GM19099 (cell line): ENCODE measurements around the gene CADPS.

ENCODE experiments used
- POLR2A ChIP-seq: IDR thresholded peaks from 3 replicates; pipeline ENCODE4 v1.6.1; 2011; ENCODE audit warnings: low read depth; ENCODE audit not compliant: insufficient read length; ENCODE audit errors: extremely low read depth

Gene CADPS

DNA sequence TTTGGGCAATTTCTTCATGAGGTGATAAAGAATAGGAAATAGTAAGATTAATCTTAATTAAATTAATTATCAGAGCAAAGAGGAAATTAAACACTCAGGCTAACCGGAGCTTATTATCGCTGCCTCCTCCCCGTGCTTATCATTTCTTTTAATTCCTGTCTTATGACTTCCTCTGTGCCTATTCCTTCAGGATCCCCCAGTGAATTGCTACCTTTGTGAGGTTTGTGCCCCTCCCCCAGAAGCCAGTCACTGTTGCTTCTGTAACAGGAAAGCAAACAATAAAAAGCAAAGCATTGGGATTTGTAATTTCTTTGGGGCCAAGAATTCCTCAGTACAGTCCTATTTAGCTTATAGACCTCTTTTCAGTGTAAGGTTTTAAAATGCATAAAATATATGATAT is 164.5 kb downstream of the CADPS start:
- no peak for TF ChIP-seq POLR2A

DNA sequence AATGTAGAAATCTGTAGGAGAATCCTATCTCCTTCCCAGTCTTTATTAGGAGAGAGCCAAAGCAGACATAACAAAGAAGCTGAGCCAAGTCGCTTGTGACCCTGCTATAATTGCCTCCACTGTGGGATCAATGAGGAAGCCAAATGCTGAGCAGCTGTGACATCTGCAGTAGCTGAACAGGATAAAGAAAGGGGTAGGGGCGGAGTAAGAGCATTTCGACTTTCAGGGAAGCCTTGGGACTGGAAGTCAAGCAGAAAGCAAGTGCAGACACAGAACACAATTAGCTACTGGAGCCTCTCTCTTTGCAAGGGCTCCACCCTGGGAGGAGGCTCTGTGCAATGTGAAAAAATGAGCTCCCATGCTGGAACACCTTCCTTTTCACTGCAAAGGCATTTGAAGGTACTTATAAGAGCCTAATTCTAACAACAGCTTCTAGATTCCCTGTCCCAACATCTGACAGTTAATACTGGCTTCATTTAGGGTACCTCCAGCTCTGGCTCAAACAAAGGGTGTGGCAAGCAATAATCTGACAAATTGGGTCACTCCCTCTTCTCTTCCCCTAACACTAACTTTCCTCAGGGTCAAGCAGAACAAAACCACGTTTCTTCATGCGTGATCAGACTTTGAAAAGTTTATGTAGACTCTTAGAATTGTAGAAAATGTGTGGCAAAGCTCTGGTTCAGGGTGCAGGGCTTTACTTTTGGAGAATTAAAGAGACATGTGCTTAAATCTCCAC is 166.4 kb downstream of the CADPS start:
- TF ChIP-seq POLR2A, result no peak

DNA sequence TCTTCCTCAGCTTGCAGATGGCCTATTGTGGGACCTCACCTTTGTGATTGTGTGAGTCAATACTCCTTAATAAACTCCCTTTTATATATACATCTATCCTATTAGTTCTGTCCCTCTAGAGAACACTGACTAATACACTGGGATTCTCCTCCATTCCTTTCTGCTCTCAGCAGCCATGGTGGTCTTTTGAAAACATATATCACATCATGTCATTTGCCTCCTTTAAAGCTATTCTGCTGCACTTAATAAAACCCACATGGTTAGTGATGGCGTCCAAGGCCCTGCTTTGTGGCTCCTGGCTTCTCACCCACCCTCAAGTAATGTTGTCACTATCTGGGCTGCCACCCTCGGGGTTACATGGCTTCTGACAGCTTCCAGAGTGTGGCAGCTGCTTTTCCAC is 169.5 kb downstream of the CADPS start:
- no peak for TF ChIP-seq POLR2A

DNA sequence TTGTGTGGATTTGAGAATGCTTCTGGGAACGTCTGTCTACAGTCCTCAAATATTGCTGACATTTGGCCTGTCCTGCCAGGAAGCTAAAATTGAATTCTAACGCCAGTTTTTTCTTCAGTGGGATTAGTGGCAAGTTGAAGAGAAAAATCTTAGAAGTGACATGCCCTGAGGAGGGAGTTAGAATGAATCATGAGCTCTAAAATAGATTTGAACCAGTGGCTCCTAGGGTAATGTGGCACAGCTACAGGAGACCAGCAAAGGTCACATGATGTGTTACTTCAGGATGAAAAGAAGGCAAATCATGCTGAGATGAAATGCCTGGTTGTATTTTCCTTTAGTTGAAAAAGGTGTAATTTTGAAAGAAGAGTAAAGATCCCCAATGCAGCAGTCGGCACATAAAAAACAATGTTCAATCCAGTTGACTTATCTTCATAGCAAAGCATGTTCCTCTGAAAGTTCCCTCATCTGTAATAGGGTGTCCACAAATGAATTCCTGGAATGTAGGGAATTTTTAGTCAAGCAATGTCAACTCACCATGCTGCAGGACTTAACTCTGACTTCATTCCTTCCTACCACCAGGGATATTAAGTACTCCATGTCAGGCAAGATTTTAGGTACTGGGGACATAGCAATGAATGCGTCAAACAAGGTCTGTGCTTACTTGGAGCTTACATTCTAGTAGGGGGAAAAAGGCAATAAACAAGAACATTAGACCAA is 171.6 kb downstream of the CADPS start:
- TF ChIP-seq POLR2A, result no peak

DNA sequence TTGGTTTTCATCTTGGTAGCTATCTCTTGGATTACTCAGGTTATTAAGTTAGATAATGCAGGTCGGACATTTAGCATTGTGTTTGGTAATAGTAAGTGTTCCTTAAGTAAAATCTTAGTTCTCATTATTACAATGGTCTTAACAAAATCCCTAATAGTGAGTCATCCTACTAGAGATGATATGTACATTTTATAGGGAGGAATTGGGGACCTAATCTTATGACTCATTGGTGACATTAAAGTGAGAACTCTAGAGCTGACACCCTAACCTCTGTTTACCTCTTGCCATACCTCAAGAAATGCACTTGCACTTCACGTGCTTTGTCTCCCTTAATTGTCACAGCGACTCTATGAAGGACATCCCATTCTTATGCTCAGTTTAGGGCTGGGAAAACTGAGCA is 174.9 kb downstream of the CADPS start:
- no peak for TF ChIP-seq POLR2A

DNA sequence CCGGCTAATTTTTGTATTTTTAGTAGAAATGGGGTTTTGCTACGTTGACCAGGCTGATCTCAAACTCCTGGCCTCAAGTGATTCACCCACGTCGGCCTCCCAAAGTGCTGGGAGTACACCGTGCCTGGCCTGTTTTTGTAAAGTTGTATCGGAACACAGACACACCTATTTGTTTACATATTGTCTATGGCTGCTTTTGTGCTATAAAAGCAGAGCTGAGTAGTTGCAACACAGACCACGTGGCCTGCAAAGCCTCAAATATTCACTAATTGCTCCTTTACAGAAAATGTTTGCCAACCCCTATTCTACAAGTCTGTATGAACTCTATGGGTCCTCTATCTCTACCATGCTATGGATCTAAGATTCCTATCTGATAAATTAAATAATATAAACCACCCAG is 175.5 kb downstream of the CADPS start:
- no peak for TF ChIP-seq POLR2A

DNA sequence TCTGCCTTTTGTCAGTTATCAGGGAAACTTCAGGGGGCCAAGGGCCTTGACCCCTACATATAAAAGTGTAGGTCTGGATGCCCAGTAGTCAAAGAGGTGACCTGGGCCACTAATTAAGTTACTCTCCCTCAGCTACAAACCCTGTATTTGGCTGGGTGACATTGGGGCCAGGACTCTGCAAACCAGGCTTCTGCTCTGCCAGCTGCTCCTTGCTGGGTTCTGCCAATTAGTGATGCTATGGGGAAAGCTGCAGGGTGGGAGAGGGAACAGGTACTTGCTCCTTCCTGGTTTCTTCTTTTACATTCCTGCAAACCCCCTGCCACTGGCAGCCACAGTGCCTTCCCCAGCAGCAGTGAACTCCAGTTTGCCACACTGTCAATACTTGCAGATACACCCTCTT is 179.2 kb downstream of the CADPS start:
- TF ChIP-seq POLR2A, result no peak

DNA sequence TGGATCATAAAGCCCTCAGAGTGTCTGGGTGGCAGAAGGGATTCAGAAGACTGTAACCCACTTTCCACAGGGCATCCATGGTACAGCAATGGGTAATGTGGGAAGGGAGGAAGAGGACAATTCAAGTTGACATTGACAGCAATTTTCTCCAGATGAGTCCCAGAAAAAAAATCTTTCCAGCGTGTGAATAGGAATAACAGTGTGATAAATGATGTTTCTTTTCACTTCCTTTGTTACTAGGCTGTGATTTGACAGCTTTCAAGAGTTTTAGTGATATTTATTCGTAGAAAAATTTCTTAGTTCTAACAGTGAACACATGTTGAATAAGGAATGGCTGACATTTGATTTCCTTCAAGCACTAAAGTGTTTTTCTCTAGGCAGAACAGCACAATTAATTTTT is 186.4 kb downstream of the CADPS start:
- no peak for TF ChIP-seq POLR2A

DNA sequence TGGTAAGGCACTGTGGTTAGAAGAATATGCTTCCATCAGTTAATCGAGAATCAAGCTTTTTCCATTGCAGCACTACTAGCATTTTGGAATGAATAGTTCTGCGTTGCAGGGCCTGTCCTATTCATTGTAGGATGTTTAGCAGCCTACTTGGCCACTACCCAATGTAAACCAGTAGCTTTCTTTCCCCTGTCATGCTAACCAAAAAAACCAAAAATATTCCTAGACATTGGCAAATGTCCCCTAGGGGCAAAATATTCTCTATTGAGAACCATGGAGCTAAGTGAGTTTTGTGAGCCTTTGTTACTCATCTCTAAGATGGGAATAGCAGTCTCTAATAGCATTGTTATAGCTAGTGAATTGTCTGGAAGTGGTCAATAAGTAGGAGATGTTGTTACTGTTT is 187.2 kb downstream of the CADPS start:
- no peak for TF ChIP-seq POLR2A

DNA sequence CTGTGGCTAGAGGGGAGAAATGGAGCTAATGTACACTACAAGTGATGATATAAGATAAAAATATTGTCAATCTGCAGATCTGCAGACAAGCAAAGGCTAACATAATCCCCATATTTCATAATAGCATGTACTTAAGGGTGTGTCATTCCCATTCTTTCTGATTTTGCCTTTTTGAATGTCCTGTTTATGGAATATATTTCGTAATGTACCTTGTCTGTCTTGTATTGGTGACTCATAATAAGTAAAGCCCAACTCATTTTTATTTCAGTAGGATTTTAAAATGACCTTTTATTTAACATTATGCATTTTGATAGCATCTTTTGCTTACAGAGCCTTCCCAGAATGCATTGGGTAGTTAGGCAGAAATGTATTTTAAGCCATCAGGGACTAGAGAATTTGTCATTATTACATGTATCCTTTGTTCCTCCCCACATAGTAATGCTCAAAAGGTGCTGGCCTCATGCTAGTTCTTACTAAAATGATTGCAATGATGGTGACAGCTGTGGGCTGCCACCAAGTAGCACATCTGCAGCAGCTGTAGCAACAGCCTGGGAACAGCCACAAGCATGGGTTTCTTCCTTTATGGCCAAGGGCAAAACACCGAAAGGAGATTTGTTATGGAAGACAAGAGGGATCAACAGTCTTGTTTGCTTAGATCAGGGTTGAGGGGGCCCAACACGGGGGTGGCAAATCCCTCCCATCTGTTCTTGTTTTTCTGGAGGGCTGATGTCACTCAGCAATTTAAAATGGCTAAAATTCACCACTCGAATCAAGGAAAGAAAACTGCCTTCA is 188.5 kb downstream of the CADPS start:
- no peak for TF ChIP-seq POLR2A

DNA sequence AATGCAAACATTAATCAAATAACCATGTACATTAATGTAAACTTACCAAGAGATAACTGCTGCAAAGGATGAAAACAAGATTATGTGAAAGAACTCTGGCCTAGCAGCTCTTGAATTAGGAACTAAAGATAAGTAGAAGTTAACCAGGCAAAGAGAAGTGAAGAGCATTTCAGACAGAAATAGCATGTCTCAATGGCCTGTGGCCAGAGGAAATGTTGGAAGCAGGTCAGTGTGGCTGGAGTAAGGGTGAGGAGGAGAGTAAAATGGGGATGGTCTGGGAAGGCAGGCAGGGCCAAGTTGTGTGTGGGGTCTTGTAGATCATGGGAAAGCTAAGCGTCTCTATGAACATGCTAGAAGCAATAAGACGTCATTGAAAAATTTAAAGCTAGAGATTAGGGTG is 192.4 kb downstream of the CADPS start:
- no peak for TF ChIP-seq POLR2A

DNA sequence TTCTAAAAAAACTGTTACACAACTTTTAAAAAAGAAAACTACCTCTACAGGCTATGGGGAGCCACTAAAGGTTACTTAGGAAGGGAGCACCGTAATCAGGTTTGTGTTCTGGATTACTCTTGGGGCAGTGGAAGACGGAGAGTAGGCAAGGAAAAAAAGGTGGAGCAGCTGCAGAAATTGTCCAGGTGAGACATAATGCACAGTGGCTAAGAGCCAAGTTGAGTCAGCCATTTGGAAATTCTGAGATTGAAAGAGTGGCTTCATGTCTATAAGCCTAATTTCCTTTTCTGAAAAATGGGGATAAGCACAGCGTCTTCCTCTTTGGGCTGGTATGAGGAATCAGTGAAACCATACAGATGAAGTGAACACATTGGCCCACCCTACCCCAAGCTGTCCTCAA is 195.2 kb downstream of the CADPS start:
- TF ChIP-seq POLR2A, result no peak

DNA sequence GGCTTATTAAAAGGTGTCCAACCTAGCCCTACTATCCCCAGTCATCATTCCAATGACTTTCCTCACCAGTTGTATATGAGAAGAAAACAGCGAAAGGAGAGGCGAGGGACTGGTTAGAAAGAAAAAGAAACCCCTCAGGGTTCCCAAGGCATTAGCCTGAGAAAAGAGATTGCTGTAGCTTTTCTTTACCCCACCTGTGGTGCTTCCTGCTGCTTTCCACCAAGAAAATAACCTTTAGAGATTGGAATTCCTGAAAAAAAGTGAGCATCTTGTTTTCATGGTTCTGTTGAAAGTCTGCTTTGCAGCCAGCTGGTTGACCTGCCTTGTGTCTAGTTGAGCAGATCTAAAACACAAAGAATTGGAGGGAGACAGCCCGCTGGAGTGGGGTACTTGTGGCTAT is 196.4 kb downstream of the CADPS start:
- TF ChIP-seq POLR2A, result no peak

DNA sequence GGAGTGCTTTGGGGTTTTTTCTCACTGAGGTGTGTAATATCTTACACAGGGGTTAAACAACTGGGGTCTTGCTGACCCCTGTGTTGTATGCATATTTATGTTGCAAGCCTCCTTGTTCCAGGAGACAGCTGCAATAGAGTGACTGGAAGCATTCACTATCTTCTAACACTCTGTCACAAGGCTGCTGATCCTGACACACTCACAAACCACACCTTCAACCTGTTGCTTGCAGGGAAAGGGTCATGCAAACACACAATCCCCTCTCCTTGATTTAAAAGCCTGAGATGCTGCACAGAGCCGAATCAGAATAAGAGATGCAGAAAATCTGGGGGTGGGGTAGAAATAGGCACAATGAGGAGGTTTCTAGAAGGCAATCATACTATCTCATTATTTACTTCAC is 197.3 kb downstream of the CADPS start:
- no peak for TF ChIP-seq POLR2A

DNA sequence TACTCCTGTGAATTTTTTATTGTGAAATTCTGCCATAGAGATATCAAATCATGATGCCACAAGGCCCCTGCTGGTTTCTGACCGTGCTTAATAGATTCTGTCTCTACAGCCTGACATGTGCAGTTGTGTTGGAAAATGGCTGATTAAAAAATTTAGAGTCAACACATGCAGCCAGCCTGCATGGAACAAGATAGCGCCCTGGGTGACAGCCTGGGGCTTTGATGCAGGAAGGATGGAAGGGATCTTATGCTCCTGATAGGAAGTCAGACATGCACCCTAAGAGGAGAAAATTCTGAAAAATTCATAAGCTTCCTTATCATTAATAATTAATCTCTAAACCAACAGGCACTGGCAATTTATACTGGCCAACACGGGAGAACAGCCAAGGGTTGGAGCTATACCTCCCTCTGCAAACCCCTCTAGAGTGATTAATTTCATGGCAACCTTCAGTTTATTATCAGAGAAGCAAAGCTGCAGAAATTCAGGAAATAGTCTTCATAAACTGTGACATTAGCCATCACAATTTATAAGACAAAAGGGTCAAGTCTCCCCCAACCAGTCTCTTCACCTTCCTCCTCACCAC is 198.4 kb downstream of the CADPS start:
- no peak for TF ChIP-seq POLR2A

DNA sequence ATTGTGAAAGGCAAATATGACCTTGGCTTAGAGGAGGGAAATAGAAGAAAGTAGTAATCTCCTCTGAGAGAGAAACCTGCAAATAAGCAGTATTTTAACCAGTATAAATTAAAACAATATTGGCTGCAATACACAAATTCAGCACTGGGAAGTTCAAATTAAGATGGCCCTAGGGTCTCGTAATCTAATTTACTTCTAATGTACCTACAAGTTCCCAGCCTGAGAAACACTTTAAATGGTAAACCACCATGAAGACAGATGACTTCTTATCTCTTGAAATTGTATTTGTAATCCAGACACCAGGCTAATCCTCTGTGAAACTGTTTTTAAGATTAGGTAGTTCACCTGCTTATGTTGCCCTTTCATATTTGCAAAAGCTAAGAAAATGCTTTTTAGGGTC is 199.7 kb downstream of the CADPS start:
- TF ChIP-seq POLR2A, result no peak

DNA sequence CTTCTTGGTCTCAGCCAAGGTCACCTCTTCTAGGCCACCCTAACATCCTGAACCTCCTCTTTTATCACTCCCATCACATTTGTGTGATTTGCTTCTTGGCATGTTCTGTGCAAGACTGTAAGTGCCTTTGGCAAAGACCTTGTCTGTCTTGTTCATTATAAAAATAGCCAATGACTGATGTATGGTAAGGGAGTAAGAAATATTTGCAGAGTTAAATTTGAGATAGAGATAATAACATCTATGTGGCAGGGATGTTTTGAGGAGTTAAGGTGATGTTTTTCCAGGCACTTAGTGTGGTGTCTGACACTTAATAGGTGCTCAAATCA is 202.3 kb downstream of the CADPS start:
- TF ChIP-seq POLR2A, result no peak
